K562 (cell line): ENCODE data around the gene HNRNPH1. TPM values are rescaled to one million over a fixed set of nuclear protein-coding genes. Genes with fewer than 3 reads are reported as not detected.
A peak's percentile ranks its signal among the peaks of the same experiment; 100 is the strongest.

Source experiments
- CEBPG ChIP-seq, 3 experiments: fragments of 200-800 bp in 1 of 3; sonication (Bioruptor generic) in 1 of 3; sonication (generic) in 1 of 3; formaldehyde crosslinking in 1 of 3; IDR thresholded peaks in 2 of 3; conservative IDR thresholded peaks in 1 of 3; 2 replicates each; pipeline versions ENCODE4 v1.6.1 to v1.8.0; 2016 to 2022; ENCODE audit warnings: missing compliant biosample characterization in 2 of 3, missing genetic modification characterization in 2 of 3, mild to moderate bottlenecking in 1 of 3, missing genetic modification reagents in 1 of 3
- E2F8 ChIP-seq: fragments of 450-650 bp; IDR thresholded peaks from 2 replicates; pipeline ENCODE4 v1.7.1; 2018; ENCODE audit warnings: mild to moderate bottlenecking, low read depth; ENCODE audit not compliant: partially characterized antibody
- JUN ChIP-seq, 2 experiments: sonication (generic) in 1 of 2; formaldehyde crosslinking in 1 of 2; IDR thresholded peaks; 2 replicates each; pipeline versions ENCODE4 v1.6.1 to v1.8.0; 2012 to 2022; ENCODE audit warnings: borderline replicate concordance in 2 of 2, mild to moderate bottlenecking in 2 of 2, improper control_type of control experiment in 1 of 2, low read depth in 1 of 2, low read length in 1 of 2, missing genetic modification reagents in 1 of 2
- L3MBTL2 ChIP-seq: fragments of 450-650 bp; IDR thresholded peaks from 2 replicates; pipeline ENCODE4 v1.6.1; 2016; ENCODE audit warnings: mild to moderate bottlenecking, moderate library complexity
- POLR2A ChIP-seq: fragments of 450-650 bp; conservative IDR thresholded peaks from 2 replicates; pipeline ENCODE4 v1.6.1; 2016
- POLR2AphosphoS2 ChIP-seq: IDR thresholded peaks from 2 replicates; pipeline ENCODE4 v1.6.1; 2012; ENCODE audit warnings: low read length, improper control_type of control experiment
- RERE ChIP-seq: sonication (generic); formaldehyde crosslinking; IDR thresholded peaks from 2 replicates; pipeline ENCODE4 v1.8.0; 2023; ENCODE audit warnings: missing genetic modification reagents, mild to moderate bottlenecking, borderline replicate concordance
- RNF219 ChIP-seq: fragments of 250-450 bp; sonication (Bioruptor Pico); IDR thresholded peaks from 2 replicates; pipeline ENCODE4 v1.5.0; 2022; ENCODE audit warnings: mild to moderate bottlenecking
- SIRT6 ChIP-seq: IDR thresholded peaks from one replicate; pipeline ENCODE4 v1.6.1; 2012; ENCODE audit warnings: low read depth, mild to moderate bottlenecking, control low read depth, inconsistent platforms, low read length, moderate library complexity
- SP1 ChIP-seq: sonication (generic); formaldehyde crosslinking; IDR thresholded peaks from 2 replicates; pipeline ENCODE4 v1.8.1; 2022; ENCODE audit warnings: mild to moderate bottlenecking, missing genetic modification reagents
- SRSF7 ChIP-seq: fragments of 200-400 bp; formaldehyde crosslinking; optimal IDR thresholded peaks from 2 replicates; pipeline ENCODE3; 2017; ENCODE audit warnings: mild to moderate bottlenecking, low read depth, low read length
- ZNF764 ChIP-seq: fragments of 250-450 bp; sonication (Bioruptor Pico); IDR thresholded peaks from 2 replicates; pipeline ENCODE4 v1.4.0; 2020; ENCODE audit warnings: low read depth, mild to moderate bottlenecking, moderate library complexity
- polyA plus RNA-seq, 8 experiments: library from polyadenylated mRNA; depleted of rRNA in 4 of 8; stranded (reverse) in 5 of 8; unstranded in 3 of 8; fragments of >200 nt; fragmentation: Nextera tagmentation in 2 of 8; fragmentation: Illumina TruSeq in 1 of 8; extraction: Ambion mirVana in 2 of 8; extraction: Trizol in 1 of 8; gene quantifications; 2 replicates each; pipeline versions ENCODE4 v1.2.1 to v1.2.3, GENCODE V29; 2011 to 2014; ENCODE audit warnings: inconsistent platforms in 1 of 8, missing spikeins in 1 of 8
- total RNA-seq, 7 experiments: library from RNA; depleted of rRNA in 6 of 7; stranded (reverse); fragments of >200 nt in 6 of 7; fragmentation: Illumina TruSeq in 2 of 7; extraction: Trizol in 2 of 7; gene quantifications; 2 replicates each; pipeline versions ENCODE4 v1.2.1 to v1.2.3, GENCODE V29; 2011 to 2021; ENCODE audit warnings: low replicate concordance in 1 of 7

HNRNPH1 gene
- total and polyA plus RNA-seq, 9 of the 15 experiments (the other 6 are each of a cell fraction or from before 2014, with no cell fraction given) = 103 to 656 (median 561) TPM

- TF ChIP-seq SRSF7 (no peak), CEBPG (CRISPR knock-in tag; IDR thresholded peaks at IDR 0.05) (0 out of 2 replicates have a peak, but pooled peaks have one; percentile 8), CEBPG (tag; conservative IDR thresholded peaks at IDR 0.05 in 1 of 2, IDR thresholded peaks at IDR 0.05 in 1 of 2) (no peak), E2F8 (peak; percentile 47), SIRT6 (peak; percentile 35), RERE (CRISPR knock-in tag) (peak; percentile 77; the same call in 1 of the 2 replicates), L3MBTL2 (0 out of 2 replicates have a peak, but pooled peaks have one; percentile 29), JUN (IDR thresholded peaks at IDR 0.05; ENCODE audit: borderline replicate concordance, low read depth, low read length) (no peak), JUN (CRISPR knock-in tag; IDR thresholded peaks at IDR 0.05; ENCODE audit: borderline replicate concordance) (no peak), ZNF764 (no peak), SP1 (CRISPR knock-in tag) (peak; percentile 48; the same call in 1 of the 2 replicates), RNF219 (CRISPR knock-in tag) (0 out of 2 replicates have a peak, but pooled peaks have one; percentile 27), POLR2A (peak; percentile 79), POLR2AphosphoS2 (peak; percentile 71)
These were observed 9.9 kb downstream of the HNRNPH1 start (continued) for GRCh38 chr5:179613460-179614071.
